Fibroblast of lung (primary cell): ENCODE results near the gene TANC1. TPM values are rescaled to one million over a fixed set of nuclear protein-coding genes. Genes with fewer than 3 reads are reported as not detected.

ENCODE experiments used
- DNase-seq, 2 donors: peaks; one replicate each; pipeline versions ENCODE4 v3.0.0 to v3.0.0-alpha.2; 2010; ENCODE audit warnings: low read depth in 2 of 2
- H2AFZ ChIP-seq: 2 replicates; pipeline ENCODE4 v1.5.1; 2012; ENCODE audit warnings: low read length, control low read depth, inconsistent platforms
- H3K27ac ChIP-seq: 2 replicates; pipeline ENCODE4 v1.5.1; 2011; ENCODE audit warnings: low read length, control low read depth; ENCODE audit not compliant: insufficient read depth
- H3K27me3 ChIP-seq: 2 replicates; pipeline ENCODE4 v1.5.1; 2011; ENCODE audit warnings: mild to moderate bottlenecking, low read length; ENCODE audit not compliant: control insufficient read depth, insufficient read depth
- H3K36me3 ChIP-seq: 2 replicates; pipeline ENCODE4 v1.5.1; 2011; ENCODE audit warnings: low read length; ENCODE audit not compliant: control insufficient read depth, insufficient read depth
- H3K4me1 ChIP-seq: 2 replicates; pipeline ENCODE4 v1.5.1; 2011; ENCODE audit warnings: low read length; ENCODE audit not compliant: control insufficient read depth, insufficient read depth; ENCODE audit errors: extremely low read depth
- H3K4me2 ChIP-seq: 2 replicates; pipeline ENCODE4 v1.5.1; 2011; ENCODE audit warnings: low read length, control low read depth; ENCODE audit not compliant: insufficient read depth; ENCODE audit errors: extremely low read depth
- H3K4me3 ChIP-seq, 4 experiments: fragments of 200-600 bp in 1 of 4; sonication (generic) in 1 of 4; replicated peaks in 1 of 4; 2 replicates each; pipeline ENCODE4 v1.5.1; 2011 to 2016; ENCODE audit warnings: low read length in 4 of 4, low read depth in 3 of 4, mild to moderate bottlenecking in 3 of 4, control low read depth in 2 of 4, inconsistent platforms in 1 of 4, mixed read lengths in 1 of 4; ENCODE audit not compliant: insufficient read depth in 1 of 4; ENCODE audit errors: control extremely low read depth in 1 of 4
- H3K79me2 ChIP-seq: 2 replicates; pipeline ENCODE4 v1.5.1; 2012; ENCODE audit warnings: mild to moderate bottlenecking, low read length, inconsistent platforms; ENCODE audit not compliant: control insufficient read depth, insufficient read depth
- H3K9ac ChIP-seq: 2 replicates; pipeline ENCODE4 v1.5.1; 2011; ENCODE audit warnings: mild to moderate bottlenecking, low read length, control low read depth; ENCODE audit not compliant: insufficient read depth
- H3K9me3 ChIP-seq: 2 replicates; pipeline ENCODE4 v1.5.1; 2012; ENCODE audit warnings: low read depth, low read length; ENCODE audit not compliant: control insufficient read depth, insufficient read depth
- H4K20me1 ChIP-seq: 2 replicates; pipeline ENCODE4 v1.5.1; 2011; ENCODE audit warnings: low read length; ENCODE audit not compliant: control insufficient read depth, insufficient read depth; ENCODE audit errors: extremely low read depth
- CTCF ChIP-seq, 2 donors: IDR thresholded peaks in 1 of 2; conservative IDR thresholded peaks in 1 of 2; 1 replicate in 1 of 2; 2 replicates in 1 of 2; pipeline ENCODE4 v1.5.1; 2011 to 2012; ENCODE audit warnings: low read length in 2 of 2, control low read depth in 1 of 2, inconsistent platforms in 1 of 2, low read depth in 1 of 2, mild to moderate bottlenecking in 1 of 2
- EZH2 ChIP-seq: IDR thresholded peaks from 2 replicates; pipeline ENCODE4 v1.5.1; 2012; ENCODE audit warnings: low read length, control low read depth, mild to moderate bottlenecking; ENCODE audit errors: missing control alignments
- polyA plus RNA-seq, 2 donors: library from polyadenylated mRNA; depleted of rRNA in 1 of 2; stranded (reverse) in 1 of 2; unstranded in 1 of 2; fragments of >200 nt; gene quantifications; 2 replicates each; pipeline ENCODE4 v1.2.1, GENCODE V29; 2011 to 2012; ENCODE audit warnings: missing spikeins in 1 of 2
- total RNA-seq: library from RNA; depleted of rRNA; stranded (reverse); fragments of >200 nt; gene quantifications from 2 replicates; pipeline ENCODE4 v1.2.1, GENCODE V29; 2014

TANC1 gene
- total and polyA plus RNA-seq, 2 donors (not counting 1 experiment from before 2014, with no cell fraction given): 32.7 to 41.9 TPM

GRCh38 chr2:159151198-159152127 is 183.0 kb downstream of the TANC1 start:
- no peaks in the 10 kb centered on the region for H3K79me2 ChIP-seq
- TF ChIP-seq EZH2 (no peak), CTCF (conservative IDR thresholded peaks at IDR 0.05 in 1 of 2, IDR thresholded peaks at IDR 0.05 in 1 of 2; ENCODE audit: low read depth in 1 of 2, low read length in 2 of 2) (no peak)
- peaks cover 2% of the 10 kb centered on the region for H3K4me1 ChIP-seq
- no peak overlapping the region for H2AFZ ChIP-seq
- H3K9me3 ChIP-seq: no peaks in the 10 kb centered on the region
- H3K4me3 ChIP-seq: no peak overlapping the region
- H3K9ac ChIP-seq: no peak overlapping the region
- no peaks in the 10 kb centered on the region for H4K20me1 ChIP-seq
- H3K4me2 ChIP-seq: no peak overlapping the region
- H3K27ac ChIP-seq: no peak overlapping the region
- H3K27me3 ChIP-seq: no peaks in the 10 kb centered on the region
- no peaks in the 10 kb centered on the region for H3K36me3 ChIP-seq
- no peak for DNase-seq

GRCh38 chr2:159152128-159152778 is 183.8 kb downstream of the TANC1 start:
- Histone ChIP-seq H3K9ac (no peak overlapping the region), H3K36me3 (no peaks in the 10 kb centered on the region), H2AFZ (no peak overlapping the region), H3K9me3 (no peaks in the 10 kb centered on the region), H3K27ac (no peak overlapping the region), H3K4me3 (no peak overlapping the region), H4K20me1 (no peaks in the 10 kb centered on the region), H3K79me2 (no peaks in the 10 kb centered on the region), H3K4me1 (peaks cover 2% of the 10 kb centered on the region), H3K4me2 (no peak overlapping the region), H3K27me3 (no peaks in the 10 kb centered on the region)
- DNase-seq: peak in 1 of 2 donors; percentile 80
- TF ChIP-seq EZH2 (no peak), CTCF (conservative IDR thresholded peaks at IDR 0.05 in 1 of 2, IDR thresholded peaks at IDR 0.05 in 1 of 2; ENCODE audit: low read depth in 1 of 2, low read length in 2 of 2) (no peak)

- Histone ChIP-seq H3K4me1 (peaks cover 2% of the 10 kb centered on the region), H3K9me3 (no peaks in the 10 kb centered on the region), H3K36me3 (no peaks in the 10 kb centered on the region), H3K4me2 (no peak overlapping the region), H3K27ac (no peak overlapping the region), H3K4me3 (no peak overlapping the region), H3K9ac (no peak overlapping the region), H3K79me2 (no peaks in the 10 kb centered on the region), H2AFZ (no peak overlapping the region), H4K20me1 (no peaks in the 10 kb centered on the region), H3K27me3 (no peaks in the 10 kb centered on the region)
- peak in 1 of 2 donors; percentile 23 for DNase-seq
- no peak for TF ChIP-seq CTCF (conservative IDR thresholded peaks at IDR 0.05 in 1 of 2, IDR thresholded peaks at IDR 0.05 in 1 of 2; ENCODE audit: low read depth in 1 of 2, low read length in 2 of 2)
- TF ChIP-seq EZH2: no peak
Observed at GRCh38 chr2:159153063-159153462, 184.6 kb downstream of the TANC1 start.
